SIG-M5 treated with dmso at 0.1 percent for 504 hours (cell line): Measurements from ENCODE around the gene FNDC3A.
"Not testable (repeated sequence)": the region's sequence is repeated elsewhere in the genome, so short reads cannot be mapped to it uniquely, and the experiment has no call there.

Source experiments
- DNase-seq: peaks from one replicate; lab custom pipeline; 2025; ENCODE audit not compliant: unreplicated experiment; lab: John Stamatoyannopoulos, UW

The FNDC3A gene

DNA sequence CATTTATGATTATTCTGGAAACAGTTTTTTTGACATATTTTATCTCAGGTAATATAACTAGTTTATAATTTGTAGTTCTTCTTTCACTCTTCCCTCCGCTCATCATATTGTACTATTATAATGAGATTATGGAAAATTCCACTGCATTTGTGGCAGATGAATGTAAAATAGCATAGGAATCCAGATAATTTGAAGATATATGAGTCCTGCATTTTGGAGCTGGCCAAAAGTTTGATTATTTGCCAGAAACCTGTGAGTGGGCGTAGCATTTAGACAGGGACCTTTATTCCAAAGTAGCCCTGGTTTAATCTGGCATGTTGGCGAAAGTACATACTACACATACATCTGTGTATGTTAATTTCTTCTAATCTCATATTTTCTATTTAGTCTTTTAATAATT, 65.2 kb downstream of the FNDC3A start:
- no peak for DNase-seq

DNA sequence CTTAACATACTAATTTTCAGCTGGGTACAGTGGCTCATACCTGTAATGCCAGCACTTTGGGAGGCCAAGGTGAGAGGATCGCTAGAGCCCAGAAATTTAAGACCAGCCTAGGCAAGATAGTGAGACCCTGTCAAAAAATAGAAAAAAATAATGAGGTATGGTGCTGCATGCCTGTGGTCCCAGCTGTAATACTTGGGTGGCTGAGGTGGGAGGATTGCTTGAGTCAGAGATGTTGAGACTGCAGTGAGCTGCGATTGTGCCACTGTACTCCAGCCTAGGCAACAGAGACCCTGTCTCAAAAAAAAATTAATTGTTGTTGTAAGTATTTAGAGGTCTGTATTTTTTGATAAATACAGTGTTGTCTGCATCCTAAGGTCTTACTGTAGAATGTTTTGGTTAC, 66.8 kb downstream of the FNDC3A start:
- DNase-seq = no peak

DNA sequence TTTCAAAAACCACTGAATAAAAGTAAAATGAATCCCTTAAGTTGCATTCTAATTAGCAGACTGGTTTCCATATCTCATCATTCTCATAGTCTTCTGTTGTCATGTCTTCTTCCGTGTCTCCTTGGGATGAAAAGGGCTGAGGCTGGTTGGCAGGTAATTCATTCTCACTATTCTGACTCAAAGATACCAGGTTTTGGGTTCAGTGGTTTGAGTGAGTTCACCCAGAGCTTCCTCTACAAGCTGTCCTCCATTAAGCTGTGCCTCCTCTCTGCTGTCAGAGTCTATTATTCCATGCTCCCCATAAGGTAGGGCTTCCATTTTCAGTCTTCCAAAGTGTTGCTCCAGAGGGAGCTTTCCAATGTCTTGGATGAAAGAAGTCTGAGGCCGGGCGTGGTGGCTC, 68.3 kb downstream of the FNDC3A start:
- no peak for DNase-seq

DNA sequence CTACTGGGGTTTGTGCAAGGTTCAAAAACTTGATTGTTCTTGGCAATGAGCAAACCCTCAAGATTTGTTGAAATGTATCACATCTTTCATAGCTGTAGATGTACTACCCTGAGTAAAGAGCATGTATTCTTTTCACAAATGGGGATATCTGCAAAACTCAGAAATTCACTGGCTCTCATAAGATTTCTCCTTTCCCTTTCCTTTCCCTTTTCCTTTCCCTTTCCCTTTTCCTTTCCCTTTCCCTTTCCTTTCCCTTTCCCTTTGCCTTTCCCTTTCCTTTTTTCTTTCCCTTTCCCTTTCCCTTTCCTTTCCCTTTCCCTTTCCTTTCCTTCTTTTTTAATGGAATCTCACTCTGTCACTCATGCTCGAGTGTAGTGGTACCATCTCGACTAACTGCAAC, 69.1 kb downstream of the FNDC3A start:
- no peak for DNase-seq

DNA sequence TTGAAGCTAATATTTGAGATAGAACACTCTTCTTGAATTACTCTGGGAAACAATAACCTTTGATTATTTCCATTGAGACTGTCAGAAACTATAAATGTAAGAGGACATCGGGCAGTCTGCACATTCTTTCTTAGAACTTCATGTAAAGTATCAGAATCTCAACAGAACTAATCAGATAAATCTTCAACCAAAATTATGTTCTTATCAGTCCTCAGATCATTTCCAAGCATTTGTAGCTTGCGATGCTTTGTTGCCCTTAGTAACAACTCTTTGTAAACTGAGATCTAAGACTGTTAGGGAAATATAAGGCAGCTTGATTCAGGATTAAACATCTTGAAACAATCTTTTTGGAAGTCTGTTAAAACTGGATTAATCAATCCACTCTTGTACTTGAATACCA, 70.3 kb downstream of the FNDC3A start:
- no peak for DNase-seq

DNA sequence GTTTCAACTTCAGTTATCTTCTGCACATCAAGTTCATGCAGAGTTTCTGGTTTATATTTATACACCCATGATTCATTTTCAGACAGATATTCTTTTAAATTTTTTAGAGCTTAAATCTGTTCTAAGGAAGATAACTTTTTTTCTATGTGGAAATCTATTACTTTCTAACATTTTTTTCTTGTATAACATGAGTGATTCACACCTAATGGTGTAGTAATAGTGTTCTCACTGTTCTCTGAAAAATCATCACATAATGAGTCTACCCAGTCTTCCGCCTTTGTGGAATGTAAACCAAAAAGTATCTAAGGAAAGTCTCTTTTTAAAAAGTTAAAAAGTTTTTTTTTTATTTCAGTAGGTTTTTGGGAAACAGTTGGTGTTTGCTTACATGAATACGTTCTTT, 70.8 kb downstream of the FNDC3A start:
- DNase-seq = no peak

DNA sequence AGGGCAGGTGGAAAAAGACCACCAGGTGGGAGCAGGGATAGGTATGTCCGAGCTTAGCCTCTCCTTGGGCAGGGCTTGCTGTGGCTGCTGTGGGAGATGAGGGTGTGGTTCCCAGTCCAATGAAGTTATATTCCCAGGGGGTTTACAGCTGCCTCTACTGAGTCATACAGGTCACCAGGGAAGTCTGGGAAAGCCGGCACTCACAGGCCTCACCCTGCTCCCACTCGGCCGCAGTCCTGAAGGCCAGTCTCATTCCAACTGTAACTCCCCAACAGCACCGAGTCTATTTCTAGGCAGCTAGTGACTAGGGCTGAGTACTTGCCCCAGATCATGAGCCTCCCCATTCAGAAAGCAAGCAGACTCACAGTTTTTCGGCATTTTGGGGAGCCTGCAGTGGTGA, 77.1 kb downstream of the FNDC3A start:
- no peak for DNase-seq

DNA sequence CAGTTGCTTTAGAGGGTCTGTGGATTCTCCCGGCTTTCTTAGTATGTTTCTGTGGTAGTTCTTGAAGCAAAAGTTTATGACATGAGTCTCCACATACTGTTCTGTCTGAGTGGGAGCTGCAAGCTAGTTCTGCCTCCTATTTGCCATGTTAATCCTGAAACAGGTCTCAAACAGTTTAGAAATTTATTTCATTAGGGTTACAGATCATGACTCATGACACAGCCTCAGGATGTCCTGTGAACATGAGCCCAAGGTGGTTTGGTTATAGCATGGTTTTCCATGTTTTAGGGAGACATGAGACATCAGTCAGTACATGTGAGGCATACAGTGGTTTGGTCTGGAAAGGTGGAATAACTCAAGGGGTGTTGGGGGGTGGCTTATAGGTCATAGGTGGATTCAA, 77.5 kb downstream of the FNDC3A start:
- no peak for DNase-seq

DNA sequence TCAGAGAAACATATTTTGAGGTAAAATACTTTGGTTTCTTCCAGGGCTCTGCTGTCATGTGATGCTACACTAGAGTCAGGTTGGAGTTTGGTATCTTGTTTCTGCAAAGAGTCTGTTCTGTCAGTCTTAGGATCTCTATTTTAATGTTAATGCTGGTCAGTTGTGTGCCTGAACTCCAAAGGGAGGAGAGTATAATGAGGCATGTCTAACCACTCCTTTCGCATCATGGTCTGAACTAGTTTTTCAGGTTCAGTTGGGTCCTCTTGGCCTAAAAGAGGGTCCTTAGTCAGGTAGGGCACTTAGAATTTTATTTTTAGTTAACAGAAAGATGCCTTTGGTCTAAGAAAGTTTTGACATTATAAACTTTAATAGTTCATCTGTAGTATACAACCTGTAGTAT, 78.2 kb downstream of the FNDC3A start:
- no peak for DNase-seq

DNA sequence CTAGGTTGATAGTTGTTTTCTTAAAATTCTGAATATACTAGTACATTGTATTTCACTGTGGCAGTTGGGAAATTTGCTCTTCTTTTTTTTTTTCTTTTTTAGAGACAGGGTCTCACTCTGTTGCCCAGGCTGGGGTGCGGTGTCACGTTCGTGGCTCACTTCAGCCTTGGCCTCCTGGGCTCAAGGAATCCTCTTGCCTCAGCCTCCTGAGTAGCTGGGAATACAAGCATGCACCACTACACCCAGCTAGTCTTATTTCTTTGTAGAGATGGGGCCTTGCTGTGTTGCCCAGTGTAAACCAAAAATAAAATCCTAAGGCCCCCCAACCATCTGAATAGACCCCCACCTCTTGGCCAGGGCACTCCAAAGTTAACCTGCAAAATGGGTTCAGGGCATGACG, 79.3 kb downstream of the FNDC3A start:
- no peak for DNase-seq

DNA sequence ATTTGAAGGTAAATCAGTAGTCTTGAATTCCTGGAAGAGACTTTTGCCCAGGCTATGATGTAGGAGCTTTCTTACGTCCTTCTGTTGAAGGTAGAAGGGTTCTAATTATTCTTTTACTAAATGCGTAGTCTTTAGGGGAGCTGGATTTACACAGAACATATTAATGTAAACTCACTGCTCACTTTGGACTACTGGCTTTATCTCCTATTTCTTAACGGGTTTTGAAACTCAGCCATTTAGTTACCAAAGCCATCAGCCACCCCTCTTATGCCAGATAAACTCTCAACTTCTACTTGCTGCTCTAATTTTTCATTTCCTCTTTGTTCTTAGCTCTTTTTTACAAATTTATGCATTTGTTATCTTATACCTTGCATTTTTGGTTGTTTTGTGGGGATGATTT, 81.5 kb downstream of the FNDC3A start:
- DNase-seq = no peak

DNA sequence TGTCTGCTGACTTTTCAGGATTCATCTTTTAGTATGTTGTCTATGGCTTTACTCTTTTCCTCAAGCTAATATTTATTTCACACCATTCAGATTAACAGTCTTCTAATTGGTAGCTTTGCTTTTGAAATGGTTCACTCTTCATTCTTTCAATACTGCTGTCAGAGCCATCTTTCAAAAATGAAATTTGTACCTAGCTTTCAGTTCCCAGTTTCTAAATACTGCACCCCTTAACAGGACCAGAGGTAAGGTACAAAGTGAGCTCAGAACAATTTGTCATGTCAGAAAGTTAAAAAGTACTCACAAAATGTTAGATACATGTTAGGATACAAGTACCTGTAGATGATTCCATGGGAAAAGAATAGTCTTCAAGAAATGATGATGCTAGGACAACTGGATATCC, 83.0 kb downstream of the FNDC3A start:
- DNase-seq = no peak

DNA sequence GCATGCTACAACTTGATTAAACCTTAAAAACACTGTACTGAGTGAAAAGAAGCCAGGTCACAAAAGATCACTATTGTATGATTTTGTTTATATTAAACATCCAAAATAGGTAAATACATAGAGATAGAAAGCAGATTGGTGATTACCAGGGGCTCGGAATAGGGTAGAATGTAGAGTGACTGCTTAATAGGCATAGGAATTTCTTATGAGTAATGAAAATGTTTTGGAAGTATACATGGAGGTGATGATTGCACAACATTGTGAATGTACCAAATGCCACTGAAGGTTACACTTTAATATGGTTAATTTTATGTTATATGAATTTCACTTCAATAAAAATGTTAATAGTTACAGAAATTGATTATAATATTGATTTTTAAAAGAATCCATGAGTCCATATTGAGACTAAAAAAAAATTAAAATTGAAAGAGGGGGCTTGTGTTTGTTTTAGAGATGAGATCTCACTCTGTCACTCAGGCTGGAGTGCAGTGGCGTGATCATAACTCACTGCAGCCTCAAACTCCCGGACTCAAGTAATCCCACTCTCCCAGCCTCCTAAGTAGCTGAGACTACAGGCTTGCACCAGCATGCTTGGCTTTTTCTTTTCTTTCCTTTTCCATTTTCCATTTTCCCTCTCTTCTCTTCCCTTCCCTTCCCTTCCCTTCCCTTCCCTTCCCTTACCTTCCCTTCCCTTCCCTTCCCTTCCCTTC, 85.1 kb downstream of the FNDC3A start:
- no peak for DNase-seq

DNA sequence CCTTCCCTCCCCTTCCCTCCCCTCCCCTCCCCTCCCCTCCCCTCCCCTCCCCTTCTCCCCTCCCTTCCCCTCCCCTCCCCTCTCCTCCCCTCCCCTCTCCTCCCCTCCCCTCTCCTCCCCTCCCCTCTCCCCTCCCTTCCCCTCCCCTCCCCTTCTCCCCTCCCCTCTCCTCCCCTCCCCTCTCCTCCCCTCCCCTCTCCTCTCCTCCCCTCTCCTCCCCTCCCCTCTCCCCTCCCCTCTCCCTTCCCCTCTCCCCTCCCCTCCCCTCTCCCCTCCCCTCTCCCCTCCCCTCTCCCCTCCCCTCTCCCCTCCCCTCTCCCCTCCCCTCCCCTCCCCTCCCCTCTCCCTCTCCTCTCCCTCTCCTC, 85.7 kb downstream of the FNDC3A start:
- not testable (repeated sequence) for DNase-seq

DNA sequence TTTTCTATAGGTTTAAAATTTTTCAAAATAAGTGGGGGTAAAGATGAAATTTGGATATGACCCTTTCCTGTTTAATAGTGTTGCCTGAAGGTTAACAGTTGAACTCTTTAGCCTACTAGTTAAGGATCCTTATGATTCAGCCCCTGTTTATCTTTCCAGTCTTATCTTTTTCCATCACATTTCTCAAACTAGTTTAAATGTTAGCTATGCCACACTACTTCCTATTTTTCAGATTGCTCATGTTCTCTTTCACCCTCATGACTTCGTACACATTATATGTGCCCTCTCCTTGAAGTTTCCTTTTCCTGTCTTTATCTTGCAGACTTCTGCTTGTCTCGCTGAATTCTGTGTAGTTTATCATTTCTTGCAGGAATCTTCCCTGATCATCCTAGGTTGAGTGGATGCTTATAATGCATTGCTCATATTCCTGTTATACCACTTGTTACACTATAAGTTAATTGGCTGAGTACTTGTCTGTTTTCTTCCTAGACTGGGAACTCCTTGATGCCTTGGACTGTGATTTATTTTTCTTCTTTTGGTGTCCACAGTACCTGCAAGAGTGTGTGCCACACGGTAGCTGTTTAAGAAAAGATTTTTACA, 86.7 kb downstream of the FNDC3A start:
- DNase-seq = peak; percentile 60

DNA sequence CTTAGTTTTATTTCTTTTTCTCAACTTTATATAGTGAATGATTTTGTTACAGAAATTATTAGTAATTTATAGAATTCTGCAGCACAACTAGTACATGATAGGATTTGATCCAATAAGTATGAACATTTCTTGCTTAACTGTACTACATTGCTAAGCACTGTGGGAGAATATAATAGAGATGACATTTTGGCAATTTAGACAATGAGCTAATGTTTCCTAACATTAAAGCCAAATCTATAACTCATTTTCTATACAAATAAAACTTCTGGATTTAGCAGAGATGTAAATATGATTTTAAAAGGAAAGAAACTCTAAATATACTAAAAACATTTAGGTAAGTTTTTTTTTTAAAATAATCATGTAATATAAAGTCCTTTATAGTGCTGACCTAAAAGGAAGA, 87.3 kb downstream of the FNDC3A start:
- no peak for DNase-seq

DNA sequence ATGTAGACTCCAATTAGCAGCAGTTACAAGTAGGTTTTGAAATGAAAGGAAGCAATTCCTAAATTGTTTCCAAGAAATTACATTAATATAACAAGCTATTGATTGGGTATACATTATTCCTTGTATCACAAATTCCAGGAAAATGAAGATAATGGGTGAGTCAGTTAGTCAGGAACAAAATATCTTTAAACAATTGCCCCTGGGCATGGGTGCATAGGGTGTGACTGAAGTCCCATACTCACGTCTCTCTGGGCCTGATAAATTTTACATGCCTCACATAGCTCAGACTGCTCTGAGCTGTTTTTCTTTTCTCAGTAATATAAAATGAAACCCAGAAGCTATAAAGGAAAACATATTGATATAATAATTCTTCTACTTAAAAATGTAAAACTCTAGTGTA, 87.8 kb downstream of the FNDC3A start:
- no peak for DNase-seq

DNA sequence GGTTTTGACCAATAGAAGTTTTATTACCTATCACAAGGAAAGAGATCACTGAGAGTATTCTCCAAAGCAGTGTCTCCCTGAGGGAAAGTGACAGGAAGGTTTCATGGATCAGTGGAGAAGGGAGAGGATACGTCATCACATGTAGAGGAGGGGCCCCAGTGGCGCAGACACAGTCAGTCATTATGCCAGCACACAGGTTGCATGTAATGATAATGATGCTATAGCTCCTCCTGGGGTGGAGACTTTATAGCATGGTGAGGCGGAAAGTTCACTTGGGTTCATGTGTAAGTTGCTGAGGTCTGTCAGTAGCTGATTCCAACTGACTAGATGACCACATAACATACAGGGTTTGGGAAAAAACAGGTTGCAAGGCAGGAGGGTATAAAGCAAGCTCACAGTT, 88.8 kb downstream of the FNDC3A start:
- no peak for DNase-seq

DNA sequence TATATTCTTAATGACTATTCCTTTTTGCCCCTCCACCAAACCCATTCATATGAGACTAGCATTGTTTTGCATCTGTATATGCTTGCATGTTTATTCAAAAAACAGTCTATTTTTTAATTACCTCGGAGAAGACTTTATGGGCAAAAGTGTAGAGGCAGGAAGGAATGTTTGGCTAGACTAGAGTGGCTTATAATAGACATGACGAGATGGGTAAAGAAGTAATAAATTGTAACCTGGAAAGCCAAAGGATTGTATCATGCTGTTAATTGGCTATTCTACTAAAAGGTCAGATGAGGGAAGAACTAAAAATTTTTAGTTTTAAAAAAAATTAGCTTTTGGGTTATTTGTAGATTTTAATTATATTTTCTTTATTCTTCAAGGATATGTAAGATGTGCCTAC, 91.1 kb downstream of the FNDC3A start:
- no peak for DNase-seq

DNA sequence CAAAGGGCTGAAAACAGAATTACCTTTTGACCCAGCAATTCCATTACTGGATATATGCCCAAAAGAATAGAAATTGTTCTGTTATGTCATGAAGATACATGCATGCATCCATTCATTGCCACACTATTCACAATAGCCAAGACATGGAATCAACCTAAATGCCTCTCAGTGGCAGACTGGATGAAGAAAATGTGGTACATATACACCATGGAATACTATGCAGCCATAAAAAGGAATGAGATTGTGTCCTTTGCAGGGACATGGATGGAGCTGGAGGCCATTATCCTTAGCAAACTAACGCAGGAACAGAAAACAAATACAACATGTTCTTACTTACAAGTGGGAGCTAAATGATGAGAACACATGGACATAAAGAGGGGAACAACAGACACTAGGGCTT, 92.8 kb downstream of the FNDC3A start:
- not testable (repeated sequence) for DNase-seq

DNA sequence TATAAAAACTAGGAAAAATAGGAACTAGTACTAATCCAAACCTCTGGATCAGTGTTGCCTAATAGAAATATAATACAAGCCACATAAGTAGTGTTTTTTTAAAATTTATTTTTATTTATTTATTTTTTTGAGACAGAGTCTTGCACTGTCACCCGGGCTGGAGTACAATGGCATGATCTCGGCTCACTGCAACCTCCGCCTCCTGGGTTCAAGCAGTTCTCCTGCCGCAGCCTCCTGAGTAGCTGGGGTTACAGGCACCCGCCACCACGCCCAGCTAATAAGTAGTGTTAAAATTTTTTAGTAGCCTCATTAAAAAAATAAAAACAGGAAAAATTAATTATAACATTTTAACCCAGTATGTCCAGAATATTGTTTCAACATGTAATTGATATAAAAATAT, 94.3 kb downstream of the FNDC3A start:
- not testable (repeated sequence) for DNase-seq

DNA sequence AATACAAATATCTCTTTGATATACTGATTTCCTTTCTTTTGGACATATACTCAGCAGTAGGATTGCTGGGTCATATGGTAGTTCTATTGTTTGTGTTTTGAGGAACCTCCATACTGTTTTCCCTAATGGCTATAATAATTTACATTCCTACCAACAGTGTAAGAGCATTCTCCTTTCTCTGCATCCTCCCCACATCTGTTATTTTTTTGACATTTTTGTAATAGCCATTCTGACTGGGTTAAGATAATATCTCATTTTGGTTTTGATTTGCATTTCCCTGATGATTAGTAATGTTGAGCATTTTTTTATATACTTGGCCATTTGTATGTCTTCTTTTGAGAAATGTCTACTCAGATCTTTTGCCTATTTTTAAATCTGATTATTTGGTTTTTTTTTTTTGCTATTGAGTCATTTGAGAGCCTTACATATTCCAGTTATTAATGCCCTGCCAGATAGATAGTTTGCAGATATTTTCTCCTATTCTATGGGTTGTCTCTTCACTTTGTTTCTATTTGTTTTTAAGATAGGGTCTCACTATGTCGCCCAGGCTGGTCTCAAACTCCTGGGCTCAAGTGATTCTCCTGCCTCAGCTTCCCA, 95.7 kb downstream of the FNDC3A start:
- DNase-seq = no peak
